Caki2 (cell line): ENCODE results near the gene GALNT10. TPM values are rescaled to one million over a fixed set of nuclear protein-coding genes. Genes with fewer than 3 reads are reported as not detected.

Experiments used
- DNase-seq: peaks from one replicate; pipeline ENCODE4 v3.0.0-alpha.2; 2015; ENCODE audit warnings: low read depth
- in situ Hi-C: cut with HindIII; loops from 2 replicates; pipeline ENCODE4 v1.10.0; 2016; ENCODE audit warnings: low sequenced_read_pairs, low pct_unique_long_range_greater_than_20kb, mixed read lengths
- total RNA-seq: library from RNA; depleted of rRNA; stranded (reverse); fragments of >200 nt; shearing (Covaris generic); gene quantifications from 2 replicates; pipeline ENCODE4 v1.2.3, GENCODE V29; 2014; ENCODE audit warnings: low replicate concordance

GALNT10 gene
- total RNA-seq, 1 experiment from 2014 or later, result 19.8 TPM

GRCh38 chr5:154422298-154422697, 231.8 kb downstream of the GALNT10 start:
- in situ Hi-C loops, result no loop called here
- no peak for DNase-seq

GRCh38 chr5:154428208-154428607, 237.7 kb downstream of the GALNT10 start:
- no peak for DNase-seq
- in situ Hi-C loops, result no loop called here

GRCh38 chr5:154429341-154429740, 238.8 kb downstream of the GALNT10 start:
- no peak for DNase-seq
- in situ Hi-C loops, result no loop called here

GRCh38 chr5:154430466-154430865, 239.9 kb downstream of the GALNT10 start:
- no peak for DNase-seq
- in situ Hi-C loops, result no loop called here

GRCh38 chr5:154430961-154431630, 240.6 kb downstream of the GALNT10 start:
- DNase-seq, result no peak
- in situ Hi-C loops, result no loop called here

- DNase-seq, result no peak
- in situ Hi-C loops, result no loop called here
Measured at GRCh38 chr5:154435226-154435625, 244.7 kb downstream of the GALNT10 start.

GRCh38 chr5:154437281-154437965, 246.9 kb downstream of the GALNT10 start:
- no peak for DNase-seq
- in situ Hi-C loops, result no loop called here

GRCh38 chr5:154440540-154440939, 250.0 kb downstream of the GALNT10 start:
- no peak for DNase-seq
- in situ Hi-C loops, result no loop called here

- in situ Hi-C loops, result no loop called here
- no peak for DNase-seq
Measured at GRCh38 chr5:154442801-154443200, 252.3 kb downstream of the GALNT10 start.

GRCh38 chr5:154444556-154445421, 254.3 kb downstream of the GALNT10 start:
- in situ Hi-C loops, result no loop called here
- no peak for DNase-seq

GRCh38 chr5:154445422-154446194, 255.1 kb downstream of the GALNT10 start, which contains the start of gene SAP30L:
SAP30L (plus strand) TSS chr5:154445997; CDS start chr5:154446605, 608 bp downstream.
- DNase-seq, result peak; percentile 95
- in situ Hi-C loops, result no loop called here

- peak; percentile 39 for DNase-seq
- in situ Hi-C loops, result no loop called here
Measured at GRCh38 chr5:154446195-154447088, 255.9 kb downstream of the GALNT10 start.

- in situ Hi-C loops, result no loop called here
- no peak for DNase-seq
Measured at GRCh38 chr5:154447089-154447725, 256.7 kb downstream of the GALNT10 start.

- DNase-seq, result no peak
- in situ Hi-C loops, result no loop called here
Measured at GRCh38 chr5:154449786-154450185, 259.3 kb downstream of the GALNT10 start.

- no peak for DNase-seq
Measured at GRCh38 chr5:154451957-154452356, 261.4 kb downstream of the GALNT10 start.

GRCh38 chr5:154455585-154455984, 265.1 kb downstream of the GALNT10 start:
- in situ Hi-C loops, result no loop called here
- no peak for DNase-seq

More at GRCh38 chr5:154451957-154452356, 261.4 kb downstream of the GALNT10 start:
- in situ Hi-C loops, result no loop called here

GRCh38 chr5:154456540-154456939, 266.0 kb downstream of the GALNT10 start:
- in situ Hi-C loops, result no loop called here
- no peak for DNase-seq
